22Rv1 (cell line): ENCODE measurements around the gene IDE.

Experiments
- H3K27ac ChIP-seq: fragments of 450-650 bp; 2 replicates; pipeline ENCODE4 v1.5.1; 2017
- ZFX ChIP-seq: fragments of 450-650 bp; IDR thresholded peaks from 2 replicates; pipeline ENCODE4 v1.6.1; 2017; ENCODE audit warnings: antibody characterized with exemption, borderline replicate concordance
- TF ChIP-seq, protein P1 (sequence below): fragments of 450-650 bp; IDR thresholded peaks from 2 replicates; pipeline ENCODE4 v1.5.1; 2017; ENCODE audit warnings: mild to moderate bottlenecking

IDE gene

DNA sequence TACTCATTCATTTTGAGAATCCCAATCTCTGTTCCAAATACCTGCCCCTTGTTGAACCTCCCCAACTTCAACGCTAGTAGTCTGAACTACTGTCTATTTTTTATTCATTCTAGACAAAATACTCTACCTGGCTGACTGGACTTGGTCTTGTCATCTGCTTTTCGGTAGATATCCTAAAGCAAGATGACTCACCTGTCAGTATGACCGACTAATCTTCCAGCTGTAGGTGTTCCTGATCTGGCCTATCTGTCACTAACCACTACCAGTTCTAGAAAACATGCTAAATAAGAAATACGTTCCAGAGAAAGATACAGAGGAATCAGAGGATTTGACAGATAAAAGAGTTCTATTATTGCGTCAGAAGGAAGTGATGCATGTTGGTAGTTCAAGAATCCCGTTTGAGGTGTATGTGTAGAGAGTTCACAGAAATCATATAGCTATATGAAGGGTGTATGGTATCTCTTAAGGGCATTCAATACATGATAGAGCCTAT lies 81.1 kb downstream of the IDE start:
- TF ChIP-seq, protein P1, sequence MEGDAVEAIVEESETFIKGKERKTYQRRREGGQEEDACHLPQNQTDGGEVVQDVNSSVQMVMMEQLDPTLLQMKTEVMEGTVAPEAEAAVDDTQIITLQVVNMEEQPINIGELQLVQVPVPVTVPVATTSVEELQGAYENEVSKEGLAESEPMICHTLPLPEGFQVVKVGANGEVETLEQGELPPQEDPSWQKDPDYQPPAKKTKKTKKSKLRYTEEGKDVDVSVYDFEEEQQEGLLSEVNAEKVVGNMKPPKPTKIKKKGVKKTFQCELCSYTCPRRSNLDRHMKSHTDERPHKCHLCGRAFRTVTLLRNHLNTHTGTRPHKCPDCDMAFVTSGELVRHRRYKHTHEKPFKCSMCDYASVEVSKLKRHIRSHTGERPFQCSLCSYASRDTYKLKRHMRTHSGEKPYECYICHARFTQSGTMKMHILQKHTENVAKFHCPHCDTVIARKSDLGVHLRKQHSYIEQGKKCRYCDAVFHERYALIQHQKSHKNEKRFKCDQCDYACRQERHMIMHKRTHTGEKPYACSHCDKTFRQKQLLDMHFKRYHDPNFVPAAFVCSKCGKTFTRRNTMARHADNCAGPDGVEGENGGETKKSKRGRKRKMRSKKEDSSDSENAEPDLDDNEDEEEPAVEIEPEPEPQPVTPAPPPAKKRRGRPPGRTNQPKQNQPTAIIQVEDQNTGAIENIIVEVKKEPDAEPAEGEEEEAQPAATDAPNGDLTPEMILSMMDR, result no peak
- TF ChIP-seq ZFX, result no peak

DNA sequence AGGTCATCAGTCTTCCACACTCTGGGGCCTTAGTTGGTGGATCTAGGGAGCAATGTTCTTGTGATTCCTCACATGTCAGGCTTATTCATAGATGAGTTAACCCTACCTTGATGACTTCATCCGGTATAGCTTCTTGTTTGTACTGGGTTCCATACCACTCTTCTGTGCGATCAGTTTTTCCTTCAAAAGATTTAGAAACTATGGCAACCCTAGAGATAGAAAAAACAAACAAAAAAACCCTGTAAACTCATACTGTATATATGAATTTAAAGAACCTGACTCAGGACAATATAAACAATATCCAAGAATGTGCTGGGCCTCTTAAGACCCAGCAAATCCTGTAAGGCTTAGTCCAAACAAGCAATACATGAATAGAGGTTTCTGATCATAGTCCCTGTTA lies 83.5 kb downstream of the IDE start:
- TF ChIP-seq ZFX, result no peak
- TF ChIP-seq, protein P1, result no peak
- H3K27ac ChIP-seq, result no peak overlapping the region

More for the DNA sequence above, 81.1 kb downstream of the IDE start:
- H3K27ac ChIP-seq, result no peak overlapping the region

DNA sequence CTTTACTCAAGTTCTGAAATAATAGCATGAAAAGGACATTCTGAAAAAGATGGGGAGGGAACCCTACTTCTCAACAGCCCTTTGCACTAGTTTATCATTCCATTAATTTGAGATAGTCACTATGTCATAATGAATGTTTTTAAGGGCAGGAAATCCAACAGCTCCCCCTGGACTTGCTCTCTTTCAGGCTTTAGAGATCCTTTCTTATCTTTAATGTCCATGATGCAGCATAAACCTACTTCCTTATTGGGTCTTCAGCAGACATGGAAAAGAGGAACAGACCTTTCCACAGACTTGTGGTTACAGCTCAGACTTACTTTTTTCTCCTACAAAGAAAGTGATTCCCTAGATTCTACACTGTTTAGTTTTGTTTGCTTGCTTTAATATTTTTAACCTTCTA lies 87.3 kb downstream of the IDE start:
- H3K27ac ChIP-seq, result no peak overlapping the region

DNA sequence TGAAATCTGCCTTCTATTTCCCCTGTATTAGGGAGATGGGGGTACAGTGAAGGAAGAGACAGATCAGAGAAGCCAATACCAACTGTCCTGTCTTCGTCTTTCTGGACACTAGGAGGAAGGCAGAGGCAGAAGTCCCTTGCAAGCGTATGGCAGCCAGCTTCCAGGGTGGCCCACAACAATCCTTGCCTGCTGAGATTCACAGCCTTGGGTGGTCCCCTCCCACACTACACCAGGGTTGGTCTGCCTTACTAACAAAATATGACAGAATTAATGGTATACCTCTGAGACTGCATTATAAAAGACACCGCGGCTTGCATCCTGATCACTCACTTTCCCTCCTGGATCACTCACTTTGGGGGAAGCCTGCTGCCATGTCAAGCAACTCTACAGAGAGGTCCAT lies 90.4 kb downstream of the IDE start:
- TF ChIP-seq ZFX, result no peak
- TF ChIP-seq, protein P1, result no peak

More for the DNA sequence above, 87.3 kb downstream of the IDE start:
- TF ChIP-seq, protein P1, result no peak
- no peak for TF ChIP-seq ZFX

DNA sequence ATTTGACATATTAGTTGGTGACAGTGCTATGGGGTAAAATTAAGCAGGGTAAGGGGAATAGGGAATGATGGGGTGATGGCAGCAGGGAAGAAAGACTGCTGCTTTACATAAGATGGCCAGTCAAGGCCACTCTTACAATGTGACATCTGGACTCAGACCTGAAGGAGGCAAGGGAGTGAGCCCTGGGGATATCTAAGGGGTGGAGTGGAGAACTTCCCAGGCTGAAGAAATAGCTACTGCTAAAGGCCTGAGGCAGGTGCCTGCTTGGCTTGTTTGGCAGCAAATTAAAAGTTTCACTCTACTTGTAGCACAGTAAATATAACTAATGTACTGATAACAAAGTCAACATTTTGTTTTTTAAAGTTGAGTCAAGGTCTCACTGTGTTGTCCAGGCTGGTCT lies 93.5 kb downstream of the IDE start:
- no peak overlapping the region for H3K27ac ChIP-seq
- TF ChIP-seq, protein P1, result no peak
- no peak for TF ChIP-seq ZFX

More for the DNA sequence above, 90.4 kb downstream of the IDE start:
- no peak overlapping the region for H3K27ac ChIP-seq

DNA sequence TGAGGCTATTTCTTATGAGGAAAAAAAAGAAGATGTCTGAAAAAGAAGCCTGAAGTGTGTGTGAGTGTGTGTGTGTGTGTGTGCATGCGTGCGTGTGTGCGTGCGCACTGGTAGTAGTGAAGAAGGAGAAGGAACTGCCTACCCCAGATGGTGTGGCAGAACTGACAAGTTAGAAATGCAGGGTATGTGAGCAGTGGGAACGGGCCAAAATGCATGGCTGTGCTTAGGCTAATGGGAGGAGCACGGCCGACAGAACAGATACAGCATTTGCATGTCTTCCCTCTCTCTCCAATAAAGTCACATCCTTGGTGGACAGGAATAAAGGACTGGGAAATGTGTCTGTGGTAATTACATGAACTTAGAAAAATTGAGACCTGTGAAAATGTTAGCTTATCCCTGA lies 94.3 kb downstream of the IDE start:
- H3K27ac ChIP-seq, result no peak overlapping the region
- TF ChIP-seq ZFX, result no peak
- TF ChIP-seq, protein P1, result no peak

DNA sequence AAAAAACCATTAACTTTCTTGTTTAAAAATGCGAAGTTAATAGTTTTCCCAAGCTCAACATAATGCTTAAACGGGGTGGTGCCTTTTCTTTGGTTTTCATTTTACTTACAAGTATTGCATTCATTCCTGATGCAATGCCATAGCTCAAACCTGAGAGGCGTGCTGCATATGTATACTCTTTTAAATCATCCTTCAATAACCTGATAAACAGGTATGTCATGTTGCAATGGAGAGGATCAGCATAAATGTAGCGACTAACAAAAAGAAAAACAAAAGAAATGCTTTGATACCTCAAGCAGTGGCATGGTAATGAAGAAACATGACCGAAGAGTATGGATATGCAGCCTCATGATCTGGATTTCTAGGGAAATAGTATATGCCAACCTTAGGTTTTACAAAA lies 95.4 kb downstream of the IDE start:
- no peak for TF ChIP-seq ZFX
- TF ChIP-seq, protein P1, result no peak
- H3K27ac ChIP-seq, result no peak overlapping the region
